GM19351 (cell line): Measurements from ENCODE around the gene SLC47A2.

Source experiments
- ATAC-seq: cut with Tn5 transposase; IDR thresholded peaks from one replicate; pipeline ENCODE4 v1.9.1; 2021; ENCODE audit warnings: mild to moderate bottlenecking, moderate library complexity; ENCODE audit not compliant: unreplicated experiment

Gene SLC47A2

GRCh38 chr17:19647697-19648474, 68.5 kb downstream of the SLC47A2 start:
- peak; percentile 35 for ATAC-seq

DNA sequence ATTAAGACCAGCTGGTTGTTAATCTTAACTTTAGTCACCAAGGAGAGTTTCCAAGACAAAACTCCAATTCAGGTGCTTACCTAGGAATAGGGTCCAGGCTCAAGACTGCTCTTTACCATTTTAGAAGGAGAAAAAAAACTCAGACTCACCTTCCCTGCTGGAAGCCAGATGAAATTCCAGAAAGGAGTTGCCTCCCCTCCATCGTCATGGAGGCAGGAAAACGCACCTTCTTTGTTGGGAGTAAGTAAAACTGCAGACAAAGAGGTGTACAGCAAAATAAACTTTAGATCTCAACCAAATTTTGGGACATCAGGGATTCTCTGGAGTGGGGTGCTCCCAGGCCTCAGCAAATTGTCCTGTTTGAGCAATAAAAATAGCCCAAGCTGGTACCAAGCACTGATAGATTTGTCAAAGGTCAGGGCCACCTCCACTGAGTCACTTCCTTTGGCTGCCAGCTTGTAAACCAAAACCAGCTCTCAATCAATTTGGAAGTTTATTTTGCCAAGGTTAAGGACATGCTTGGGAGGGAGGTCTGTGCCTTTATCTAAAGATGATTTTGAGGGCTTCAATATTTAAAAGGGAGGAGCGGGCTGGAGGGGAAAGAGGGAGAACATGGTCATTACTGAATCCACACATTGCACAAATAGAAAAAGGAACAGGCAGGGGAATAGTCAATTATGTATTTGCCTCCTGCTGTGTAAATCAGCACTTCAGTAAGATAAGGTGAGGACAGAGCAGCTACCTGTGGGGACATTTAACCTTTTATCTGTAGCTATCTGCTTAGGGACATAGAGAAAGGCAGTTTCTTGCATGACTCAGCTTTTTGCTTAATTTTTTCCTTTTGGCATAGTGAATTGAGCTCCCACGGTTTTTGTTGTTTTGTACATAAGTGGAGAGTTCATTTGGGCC, 69.3 kb downstream of the SLC47A2 start:
- ATAC-seq = no peak

DNA sequence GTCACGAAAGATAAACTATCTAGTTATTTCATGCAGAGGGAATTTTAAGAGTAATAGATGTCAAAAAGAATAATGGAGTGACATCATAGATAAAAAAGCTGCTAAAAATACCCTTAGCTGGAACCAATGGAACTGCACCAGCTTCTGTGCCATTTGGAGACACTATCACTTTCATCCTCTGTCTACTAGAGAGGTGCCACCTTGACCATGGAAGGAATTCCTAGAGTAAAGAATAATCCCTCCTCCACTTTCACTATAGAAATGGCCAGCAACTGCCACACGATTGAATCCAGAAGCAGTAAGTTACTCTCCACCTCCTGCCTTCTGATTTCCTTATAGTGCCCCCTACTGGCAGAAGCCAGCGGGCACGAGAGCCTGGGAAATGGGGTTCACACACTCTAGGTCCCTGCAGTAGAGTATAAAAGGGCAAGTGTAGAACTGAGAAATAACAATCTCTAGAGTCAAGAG, 70.6 kb downstream of the SLC47A2 start:
- ATAC-seq = no peak

DNA sequence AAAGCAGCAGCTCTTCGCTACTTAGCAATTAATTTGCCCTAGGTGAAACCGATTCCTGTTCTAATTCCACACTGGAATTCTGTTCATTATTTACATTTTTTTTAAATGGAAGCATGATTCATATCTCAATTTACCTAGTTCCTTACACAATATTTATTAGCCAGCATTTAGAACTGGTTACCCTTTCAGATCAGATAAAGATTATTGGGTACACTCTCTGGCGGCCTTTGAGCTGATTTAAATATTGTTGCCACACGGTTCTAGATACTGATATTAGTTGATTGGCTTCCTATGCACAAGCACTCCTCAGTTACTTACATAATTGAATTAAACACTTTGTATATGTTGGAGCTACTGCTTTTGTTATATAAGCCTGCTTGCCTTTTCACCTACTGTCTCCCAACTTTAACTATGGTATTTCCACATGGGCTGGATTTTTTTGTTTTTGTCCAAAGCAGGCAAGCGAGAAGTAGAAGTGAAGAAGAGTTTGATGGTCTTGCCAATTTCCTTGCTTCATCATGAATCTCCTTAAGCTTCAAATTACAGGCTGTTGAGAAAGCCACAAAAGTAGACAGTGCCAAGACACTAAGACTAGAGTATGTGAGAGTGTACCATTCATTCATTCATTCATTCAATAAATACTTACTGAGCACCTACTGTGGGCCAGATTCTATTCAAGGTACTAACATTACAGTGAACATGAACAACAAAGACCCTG, 71.7 kb downstream of the SLC47A2 start:
- ATAC-seq = no peak

DNA sequence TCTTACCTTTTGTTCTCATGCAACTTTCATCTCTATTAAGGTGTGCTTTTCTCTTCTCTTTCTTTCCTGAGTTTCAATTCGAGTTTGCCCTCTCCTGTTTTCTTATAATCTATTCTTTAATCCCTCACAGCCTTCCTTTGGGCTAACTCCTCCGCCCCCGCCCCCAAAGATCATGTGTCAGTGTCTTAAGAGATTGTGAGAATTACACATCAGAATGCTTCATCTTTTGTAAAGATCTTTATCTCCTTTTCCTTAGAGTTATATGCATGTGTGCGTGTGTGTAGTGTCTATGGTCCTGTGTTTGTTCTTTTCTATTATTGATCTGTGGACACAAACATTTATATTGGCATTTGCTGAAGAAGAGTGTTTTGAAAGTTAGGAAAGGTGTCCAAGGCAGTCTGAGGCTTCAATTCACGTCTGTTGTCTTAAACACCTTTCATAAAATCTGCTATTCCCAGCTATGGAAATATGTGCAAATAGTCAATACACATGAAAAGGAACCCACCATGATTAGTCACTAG, 74.0 kb downstream of the SLC47A2 start:
- no peak for ATAC-seq

GRCh38 chr17:19641687-19642372, 74.6 kb downstream of the SLC47A2 start:
- no peak for ATAC-seq

- no peak for ATAC-seq
These were observed 84.5 kb downstream of the SLC47A2 start for GRCh38 chr17:19631905-19632304.

- ATAC-seq = no peak
These were observed 85.7 kb downstream of the SLC47A2 start for GRCh38 chr17:19630661-19631060.

GRCh38 chr17:19630035-19630434, 86.3 kb downstream of the SLC47A2 start:
- ATAC-seq = no peak

- no peak for ATAC-seq
These were observed 86.9 kb downstream of the SLC47A2 start for GRCh38 chr17:19629449-19629848.
